Suprapubic skin (tissue), 3 donors: ENCODE results near the gene PCDHB6.
"Not testable (repeated sequence)": the region's sequence is repeated elsewhere in the genome, so short reads cannot be mapped to it uniquely, and the experiment has no call there.

ENCODE experiments used
- CTCF ChIP-seq, 2 donors: fragments of 200-600 bp in 1 of 2; fragments of 450-650 bp in 1 of 2; sonication (generic) in 1 of 2; IDR thresholded peaks; one replicate each; pipeline ENCODE4 v1.5.1; 2016 to 2019; ENCODE audit warnings: antibody characterized with exemption in 2 of 2, mild to moderate bottlenecking in 1 of 2, moderate library complexity in 1 of 2
- EP300 ChIP-seq: sonication (generic); formaldehyde crosslinking; IDR thresholded peaks from one replicate; pipeline ENCODE4 v1.6.1; 2017; ENCODE audit warnings: antibody characterized with exemption
- POLR2A ChIP-seq, 2 donors: fragments of 450-650 bp; IDR thresholded peaks; one replicate each; pipeline ENCODE4 v1.6.1; 2017; ENCODE audit warnings: antibody characterized with exemption in 2 of 2, mild to moderate bottlenecking in 2 of 2, moderate library complexity in 2 of 2

GRCh38 chr5:141157356-141157755, 7.5 kb downstream of the PCDHB6 start:
- TF ChIP-seq POLR2A (IDR thresholded peaks at IDR 0.05); EP300; CTCF (IDR thresholded peaks at IDR 0.05): not testable (repeated sequence)
